Measurements from ENCODE around the gene CUEDC1. TPM values are rescaled to one million over a fixed set of nuclear protein-coding genes. Genes with fewer than 3 reads are reported as not detected.

The CUEDC1 gene
- total and polyA plus RNA-seq, 2 experiments from 2014 or later: 11.6 to 23.3 TPM

- no peak overlapping the region for H3K4me3 ChIP-seq
- no peaks in the 10 kb centered on the region for H3K36me3 ChIP-seq (replicated peaks; ENCODE audit: insufficient read depth, low read depth)
- H4K20me1 ChIP-seq (ENCODE audit: insufficient read depth, poor library complexity, severe bottlenecking): peaks cover 58% of the 10 kb centered on the region
- no peaks in the 10 kb centered on the region for H3K9me2 ChIP-seq (replicated peaks; ENCODE audit: insufficient read depth)
- H3K4me2 ChIP-seq: peak overlapping the region; percentile 81
- H3K27ac ChIP-seq: peak overlapping the region; percentile 46
- peaks cover 70% of the 10 kb centered on the region for H3K79me2 ChIP-seq
- 19% methylated on average over 1 of the region's 1 CpG for WGBS (ENCODE audit: low lambda C conversion rate, missing lambda C conversion rate)
- H2AFZ ChIP-seq: no peak overlapping the region
- DNase-seq (ENCODE audit: low spot score): no peak
- no peaks in the 10 kb centered on the region for H3K27me3 ChIP-seq
- H3K4me1 ChIP-seq (ENCODE audit: insufficient read depth): peaks cover 55% of the 10 kb centered on the region
- TF ChIP-seq EZH2 (IDR thresholded peaks at IDR 0.05; ENCODE audit: borderline replicate concordance): no peak
- TF ChIP-seq EZH2phosphoT487 (IDR thresholded peaks at IDR 0.05; ENCODE audit: low read depth, severe bottlenecking, unreplicated experiment): no peak
- TF ChIP-seq CTCF (IDR thresholded peaks at IDR 0.05; ENCODE audit: poor library complexity): no peak
- H3K9me3 ChIP-seq (ENCODE audit: low read depth): no peaks in the 10 kb centered on the region
These were observed 30.4 kb upstream of the CUEDC1 start for GRCh38 chr17:57985675-57985974.

GRCh38 chr17:57984936-57985674 lies 29.9 kb upstream of the CUEDC1 start:
- TF ChIP-seq EZH2phosphoT487 (IDR thresholded peaks at IDR 0.05; ENCODE audit: low read depth, severe bottlenecking, unreplicated experiment) (no peak), CTCF (IDR thresholded peaks at IDR 0.05; ENCODE audit: poor library complexity) (no peak), EZH2 (IDR thresholded peaks at IDR 0.05; ENCODE audit: borderline replicate concordance) (no peak)
- H3K4me1 ChIP-seq (ENCODE audit: insufficient read depth): peaks cover 55% of the 10 kb centered on the region
- H3K4me3 ChIP-seq: peak overlapping the region; percentile 0
- no peaks in the 10 kb centered on the region for H3K9me3 ChIP-seq (ENCODE audit: low read depth)
- H3K27me3 ChIP-seq: no peaks in the 10 kb centered on the region
- H4K20me1 ChIP-seq (ENCODE audit: insufficient read depth, poor library complexity, severe bottlenecking): peaks cover 64% of the 10 kb centered on the region
- H3K36me3 ChIP-seq (replicated peaks; ENCODE audit: insufficient read depth, low read depth): peaks cover 4% of the 10 kb centered on the region
- H3K27ac ChIP-seq: peak overlapping the region; percentile 46
- 29% methylated on average over 4 of the region's 4 CpGs for WGBS (ENCODE audit: low lambda C conversion rate, missing lambda C conversion rate)
- no peak overlapping the region for H2AFZ ChIP-seq
- peak overlapping the region; percentile 81 for H3K4me2 ChIP-seq
- H3K9me2 ChIP-seq (replicated peaks; ENCODE audit: insufficient read depth): no peaks in the 10 kb centered on the region
- no peak for DNase-seq (ENCODE audit: low spot score)
- peaks cover 75% of the 10 kb centered on the region for H3K79me2 ChIP-seq

- WGBS (ENCODE audit: low lambda C conversion rate, missing lambda C conversion rate): 41% methylated on average over 4 of the region's 4 CpGs
- Histone ChIP-seq H2AFZ (no peak overlapping the region), H3K27ac (peak overlapping the region; percentile 13), H3K36me3 (replicated peaks; ENCODE audit: insufficient read depth, low read depth) (peaks cover 4% of the 10 kb centered on the region), H3K79me2 (peaks cover 80% of the 10 kb centered on the region), H3K27me3 (no peaks in the 10 kb centered on the region), H4K20me1 (ENCODE audit: insufficient read depth, poor library complexity, severe bottlenecking) (peaks cover 65% of the 10 kb centered on the region), H3K9me3 (ENCODE audit: low read depth) (no peaks in the 10 kb centered on the region), H3K9me2 (replicated peaks; ENCODE audit: insufficient read depth) (no peaks in the 10 kb centered on the region), H3K4me2 (peak overlapping the region; percentile 81), H3K4me1 (ENCODE audit: insufficient read depth) (peaks cover 51% of the 10 kb centered on the region), H3K4me3 (peak overlapping the region; percentile 0)
- TF ChIP-seq CTCF (IDR thresholded peaks at IDR 0.05; ENCODE audit: poor library complexity) (no peak), EZH2 (IDR thresholded peaks at IDR 0.05; ENCODE audit: borderline replicate concordance) (no peak), EZH2phosphoT487 (IDR thresholded peaks at IDR 0.05; ENCODE audit: low read depth, severe bottlenecking, unreplicated experiment) (no peak)
- DNase-seq (ENCODE audit: low spot score): no peak
These were observed 29.2 kb upstream of the CUEDC1 start for GRCh38 chr17:57984261-57984890.

Data from hepatocyte (in vitro differentiated cells).